GM12873 (cell line): ENCODE results near the gene TFR2.

Experiments
- TF ChIP-seq, protein P1 (sequence below): IDR thresholded peaks from 2 replicates; pipeline ENCODE4 v1.5.1; 2012; ENCODE audit warnings: low read depth, mild to moderate bottlenecking, moderate library complexity, low read length, control low read depth; ENCODE audit not compliant: insufficient read depth; ENCODE audit errors: missing control alignments

The TFR2 gene

DNA sequence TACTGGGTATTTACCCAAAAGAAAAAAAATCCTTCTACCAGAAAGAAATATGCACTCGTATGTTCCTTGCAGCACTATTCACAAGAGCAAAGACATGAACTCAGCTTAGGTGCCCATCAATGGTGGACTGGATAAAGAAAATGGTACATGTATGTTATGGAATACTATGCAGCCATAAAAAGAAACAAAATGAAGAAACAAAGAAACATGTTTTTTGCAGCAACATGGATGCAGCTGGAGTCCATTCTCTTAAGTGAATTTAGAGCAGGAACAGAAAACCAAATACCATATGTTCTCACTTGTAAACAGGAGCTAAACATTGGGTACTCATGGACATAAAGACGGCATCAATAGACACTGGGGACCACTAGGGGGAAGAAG is 26.7 kb upstream of the TFR2 start:
- TF ChIP-seq, protein P1, sequence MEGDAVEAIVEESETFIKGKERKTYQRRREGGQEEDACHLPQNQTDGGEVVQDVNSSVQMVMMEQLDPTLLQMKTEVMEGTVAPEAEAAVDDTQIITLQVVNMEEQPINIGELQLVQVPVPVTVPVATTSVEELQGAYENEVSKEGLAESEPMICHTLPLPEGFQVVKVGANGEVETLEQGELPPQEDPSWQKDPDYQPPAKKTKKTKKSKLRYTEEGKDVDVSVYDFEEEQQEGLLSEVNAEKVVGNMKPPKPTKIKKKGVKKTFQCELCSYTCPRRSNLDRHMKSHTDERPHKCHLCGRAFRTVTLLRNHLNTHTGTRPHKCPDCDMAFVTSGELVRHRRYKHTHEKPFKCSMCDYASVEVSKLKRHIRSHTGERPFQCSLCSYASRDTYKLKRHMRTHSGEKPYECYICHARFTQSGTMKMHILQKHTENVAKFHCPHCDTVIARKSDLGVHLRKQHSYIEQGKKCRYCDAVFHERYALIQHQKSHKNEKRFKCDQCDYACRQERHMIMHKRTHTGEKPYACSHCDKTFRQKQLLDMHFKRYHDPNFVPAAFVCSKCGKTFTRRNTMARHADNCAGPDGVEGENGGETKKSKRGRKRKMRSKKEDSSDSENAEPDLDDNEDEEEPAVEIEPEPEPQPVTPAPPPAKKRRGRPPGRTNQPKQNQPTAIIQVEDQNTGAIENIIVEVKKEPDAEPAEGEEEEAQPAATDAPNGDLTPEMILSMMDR = no peak

DNA sequence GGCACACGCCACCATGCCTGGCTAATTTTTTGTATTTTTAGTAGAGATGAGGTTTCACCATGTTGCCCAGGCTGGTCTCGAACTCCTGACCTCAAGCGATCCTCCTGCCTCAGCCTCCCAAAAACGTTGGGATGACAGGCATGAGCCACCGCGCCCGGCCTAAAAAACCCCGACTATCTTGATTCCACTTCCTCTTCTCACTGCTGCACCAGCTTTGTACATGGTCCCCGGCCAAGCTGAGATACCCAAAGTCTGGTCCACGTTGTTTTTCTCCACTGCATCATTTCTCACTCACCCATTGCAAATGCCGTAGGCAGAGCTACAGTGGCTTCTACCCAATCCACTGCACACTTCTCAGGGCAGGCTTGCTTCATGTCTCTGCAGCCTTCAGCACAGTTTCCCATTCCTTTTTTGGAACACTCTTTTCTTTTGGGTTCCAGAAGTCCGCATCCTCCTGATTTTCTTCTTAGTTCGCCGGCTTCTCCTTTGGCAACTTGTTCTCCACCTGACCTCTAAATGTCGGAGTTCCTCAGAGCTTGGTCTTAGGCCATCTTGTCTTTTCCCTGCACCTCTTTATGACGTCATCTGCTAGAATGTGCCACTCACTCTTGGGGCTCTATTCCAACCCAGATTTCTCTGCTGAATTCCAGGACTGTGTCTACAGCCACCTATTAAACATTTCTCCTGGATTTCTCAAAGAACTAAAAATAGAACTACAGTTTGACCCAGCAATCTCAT is 26.1 kb upstream of the TFR2 start:
- TF ChIP-seq, protein P1 = no peak

DNA sequence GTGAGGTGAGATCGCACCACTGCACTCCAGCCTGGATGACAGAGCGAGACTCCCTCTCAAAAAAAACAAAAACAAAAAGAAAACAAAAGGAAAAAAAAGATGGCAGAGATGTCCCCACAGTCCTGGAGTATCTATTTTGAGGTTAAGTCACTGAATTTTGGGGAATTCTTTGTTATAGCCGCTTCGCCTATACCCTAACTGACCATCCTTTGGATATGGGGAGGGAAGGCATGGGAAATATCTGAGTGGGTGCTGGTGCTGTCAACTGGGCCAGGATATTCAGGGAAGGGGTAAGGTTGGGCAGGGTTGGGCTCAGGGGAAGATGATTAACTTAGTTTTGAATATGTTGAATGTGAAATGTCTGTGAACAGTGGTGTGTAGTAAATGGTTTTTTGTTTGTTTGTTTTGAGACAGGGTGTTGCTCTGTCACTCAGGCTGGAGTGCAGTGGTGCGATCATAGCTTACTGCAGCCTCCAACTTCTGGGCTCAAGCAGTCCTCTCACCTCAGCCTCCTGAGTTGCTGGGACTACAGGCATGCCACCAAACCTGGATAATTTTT is 23.9 kb upstream of the TFR2 start:
- TF ChIP-seq, protein P1 = no peak

DNA sequence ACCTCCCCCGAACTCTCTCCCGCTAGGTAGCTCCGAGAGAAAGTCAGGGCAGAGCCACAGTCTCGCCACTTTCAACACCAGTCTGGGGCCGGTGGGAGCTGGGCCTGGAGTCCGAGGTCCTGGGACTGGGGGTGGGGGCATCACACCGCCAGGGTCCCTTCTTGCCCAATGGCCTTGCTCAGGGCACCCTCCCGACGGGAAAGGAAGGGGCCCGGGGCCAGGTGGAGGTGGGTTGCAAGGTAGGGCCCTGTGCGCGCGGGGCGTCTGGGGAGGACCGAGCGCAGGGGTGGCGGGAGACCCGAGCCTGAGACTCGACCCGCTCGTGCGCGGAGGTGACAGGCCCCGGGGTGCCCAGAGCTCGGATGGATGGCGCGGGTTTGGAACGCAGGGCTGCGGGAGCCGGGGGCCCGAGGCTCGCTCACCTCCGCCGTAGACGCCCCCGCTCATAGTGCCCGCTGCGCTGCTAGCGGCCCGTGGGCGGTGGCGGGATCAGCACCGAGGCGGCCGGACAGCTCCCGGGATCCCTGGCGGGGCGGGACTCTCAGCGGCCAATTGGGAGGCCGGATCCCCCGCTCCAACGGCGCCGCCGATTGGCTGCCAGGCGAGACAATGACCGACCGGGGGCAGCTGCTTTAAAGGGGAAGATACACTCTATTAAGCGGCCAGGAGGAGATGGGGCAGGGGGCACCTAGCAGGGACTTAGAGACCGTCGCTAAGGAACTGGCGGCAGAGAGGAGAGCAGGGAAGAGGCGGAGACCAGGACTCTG is 14.7 kb upstream of the TFR2 start, which contains the start of gene ACTL6B:
ACTL6B (minus strand) TSS at position 541 of the 767 bp plus-strand sequence; CDS start at position 447, 94 bp downstream.
- TF ChIP-seq, protein P1 = no peak

DNA sequence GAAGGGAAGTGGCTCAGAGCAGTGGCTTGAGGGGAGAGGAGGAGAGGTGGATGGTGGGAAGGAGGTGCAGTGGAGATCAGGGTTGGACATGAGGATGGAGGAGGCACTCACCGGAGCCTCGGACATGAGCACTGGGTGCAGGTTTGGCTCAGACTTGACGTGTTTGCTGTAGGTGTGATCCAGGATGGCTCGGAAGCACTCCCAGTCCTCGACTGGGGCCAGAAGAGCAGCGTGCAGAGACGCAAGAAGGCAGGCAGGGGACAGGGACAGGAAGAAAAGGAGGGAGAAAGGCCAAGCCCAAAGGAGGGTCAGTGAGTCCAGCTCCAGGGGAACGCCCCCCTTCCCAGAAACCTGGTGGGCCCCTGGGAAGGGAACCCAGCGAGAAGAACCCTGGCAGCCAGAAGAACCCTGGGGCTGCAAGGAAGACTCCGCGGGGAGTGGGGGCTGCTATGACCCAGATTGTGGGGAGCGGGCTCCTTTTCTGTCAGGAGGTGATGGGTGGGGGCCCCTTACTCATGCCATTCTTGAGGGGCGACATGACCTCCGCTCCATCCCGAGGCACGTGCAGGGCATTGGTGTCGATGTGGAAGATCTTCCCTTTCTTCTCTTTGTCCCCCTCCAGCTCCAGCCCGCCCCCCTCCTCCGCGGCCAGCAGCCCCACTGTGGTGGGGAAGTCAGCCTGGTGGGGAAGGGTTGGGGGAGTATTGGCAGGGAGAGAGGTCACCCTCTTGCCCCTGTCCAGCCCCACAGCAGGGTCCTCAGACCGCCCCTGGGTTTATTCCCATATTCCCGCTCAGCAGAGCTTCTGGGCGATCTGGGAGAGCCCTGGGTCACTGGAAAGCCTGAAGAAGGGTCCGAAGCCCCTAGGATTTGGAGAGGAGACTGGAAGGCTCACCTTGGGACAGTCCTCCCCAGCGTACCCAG is 13.8 kb upstream of the TFR2 start:
- TF ChIP-seq, protein P1 = no peak

DNA sequence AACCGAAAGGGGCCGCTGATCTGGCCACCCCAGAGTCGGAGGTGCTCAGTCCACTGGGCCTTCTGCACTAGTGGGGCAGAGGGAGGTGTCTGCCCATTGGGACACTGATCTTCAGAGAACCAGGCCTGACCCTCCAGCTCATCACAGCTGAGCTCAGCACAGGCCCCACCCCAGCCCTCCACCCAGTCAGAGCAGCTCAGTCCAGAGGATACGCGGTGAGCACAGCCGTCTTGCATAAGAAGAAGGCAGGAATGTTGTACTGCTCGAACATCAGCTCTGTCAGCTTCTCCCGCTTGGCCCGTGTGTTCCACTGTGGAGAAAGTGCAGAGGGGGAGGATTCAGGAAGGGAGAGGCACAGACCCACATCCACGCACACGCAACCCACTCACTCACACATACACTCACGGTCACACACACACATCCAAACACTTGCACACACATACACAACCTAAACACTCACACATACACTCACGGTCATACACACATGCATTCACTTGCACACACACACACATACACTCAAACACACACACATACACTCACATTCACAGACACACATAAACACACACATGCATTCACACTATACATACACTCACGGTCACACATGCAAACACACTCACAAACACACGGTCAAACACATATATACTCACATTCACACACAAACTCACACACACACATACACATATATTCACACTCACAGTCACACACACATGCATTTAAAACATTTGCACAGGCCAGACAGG is 8.6 kb upstream of the TFR2 start:
- TF ChIP-seq, protein P1 = no peak
